HL-60/S4 (cell line): ENCODE results near the gene SLC35D2.
"Not testable (repeated sequence)": the region's sequence is repeated elsewhere in the genome, so short reads cannot be mapped to it uniquely, and the experiment has no call there.

Experiments
- in situ Hi-C: fragments of 300-500 bp; cut with MboI; formaldehyde crosslinking; loops from 2 replicates; pipeline ENCODE4 v1.14.3; 2022; ENCODE audit warnings: low sequenced_read_pairs

The SLC35D2 gene

DNA sequence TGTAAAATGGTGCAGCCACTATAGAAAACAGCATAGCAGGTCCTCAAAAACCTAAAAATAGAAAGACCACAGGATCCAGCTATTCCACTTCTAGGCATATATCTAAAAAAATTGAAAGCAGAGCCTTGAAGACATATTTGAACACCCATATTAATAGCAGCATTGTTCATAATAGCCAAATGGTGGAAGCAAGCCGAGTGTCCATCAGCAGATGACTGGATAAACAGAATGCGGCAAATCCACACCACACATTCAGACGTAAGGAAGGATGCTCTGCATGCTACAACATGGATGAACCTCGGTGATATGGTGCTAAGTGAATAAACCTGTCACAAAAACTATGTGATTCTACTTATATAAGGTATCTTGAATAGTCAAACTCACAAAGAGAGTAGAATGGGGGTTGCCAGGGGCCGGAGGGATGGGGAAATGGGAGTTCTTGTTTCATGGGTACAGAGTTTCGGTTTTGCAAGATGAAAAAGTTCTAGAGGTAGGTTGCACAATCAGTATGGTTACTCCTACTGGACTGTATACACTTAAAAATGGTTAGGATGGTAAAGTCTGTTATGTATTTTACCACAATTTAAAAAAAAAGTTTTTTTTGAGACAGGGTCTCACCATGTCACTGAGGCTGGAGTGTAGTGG lies 64.5 kb downstream of the SLC35D2 start:
- in situ Hi-C loops = no loop called here

DNA sequence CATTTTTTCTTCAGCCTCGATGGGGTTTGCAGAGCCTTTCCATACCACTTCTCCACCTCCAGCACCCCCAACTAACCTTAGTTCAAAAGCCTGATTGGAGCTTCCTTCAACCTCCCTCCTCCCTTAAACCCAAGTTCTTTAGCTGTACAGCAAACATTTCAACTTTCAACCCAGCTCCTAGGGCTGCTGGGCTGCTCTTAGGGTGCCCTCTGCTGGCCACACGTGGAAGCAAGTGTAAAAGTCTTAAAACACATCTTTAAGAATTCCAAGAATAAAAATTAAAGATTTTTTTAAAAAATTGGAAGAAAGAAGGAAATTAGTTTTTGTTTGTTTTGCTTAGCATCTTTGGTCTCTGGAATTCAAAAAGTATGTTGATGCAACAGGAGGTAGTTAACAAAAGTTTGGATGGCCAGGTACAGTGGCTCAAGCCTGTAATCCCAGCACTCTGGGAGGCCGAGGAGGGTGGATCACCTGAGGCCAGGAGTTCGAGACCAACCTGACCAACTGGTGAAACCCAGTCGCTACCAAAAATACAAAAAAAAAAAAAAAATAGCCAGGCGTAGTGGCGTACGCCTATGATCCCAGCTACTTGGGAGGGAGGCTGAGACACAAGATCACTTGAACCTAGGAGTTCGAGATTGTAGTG lies 66.1 kb downstream of the SLC35D2 start:
- in situ Hi-C loops = no loop called here

DNA sequence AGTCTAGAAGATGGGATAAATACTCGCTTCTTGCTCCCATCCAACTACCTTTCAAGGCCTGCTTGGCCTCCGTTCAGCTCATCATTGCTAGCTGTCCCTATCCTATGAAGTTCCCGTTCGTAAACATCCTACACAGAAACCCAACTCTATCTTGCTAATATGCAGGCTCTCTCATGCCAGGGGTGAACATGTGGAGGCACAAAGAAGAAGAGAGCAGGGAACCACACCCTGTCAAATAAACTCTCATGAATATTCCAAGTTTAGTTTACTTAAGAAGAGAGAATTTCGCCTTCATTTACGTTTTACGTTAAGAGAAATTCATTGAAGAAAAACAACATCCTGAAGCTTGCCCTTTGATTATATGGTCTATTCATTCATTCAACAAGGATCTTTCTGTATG lies 73.7 kb downstream of the SLC35D2 start:
- in situ Hi-C loops = no loop called here

DNA sequence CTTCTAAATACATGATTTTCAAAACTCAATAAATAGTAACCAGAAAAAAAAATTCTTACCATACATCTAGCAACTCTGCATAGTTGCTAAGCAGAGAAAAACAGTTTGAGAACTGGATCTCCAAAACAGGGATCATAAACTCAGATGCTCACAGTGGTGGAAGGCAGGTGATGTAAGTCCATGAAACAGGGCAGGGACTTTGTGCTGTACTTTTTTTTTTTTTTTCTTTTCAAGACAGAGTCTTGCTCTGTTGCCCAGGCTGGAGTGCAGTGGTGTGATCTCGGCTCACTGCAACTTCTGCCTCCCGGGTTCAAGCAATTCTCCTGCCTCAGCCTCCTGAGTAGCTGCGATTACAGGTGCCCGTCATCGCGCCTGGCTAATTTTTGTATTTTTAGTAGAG lies 76.6 kb downstream of the SLC35D2 start:
- in situ Hi-C loops = not testable (repeated sequence)

DNA sequence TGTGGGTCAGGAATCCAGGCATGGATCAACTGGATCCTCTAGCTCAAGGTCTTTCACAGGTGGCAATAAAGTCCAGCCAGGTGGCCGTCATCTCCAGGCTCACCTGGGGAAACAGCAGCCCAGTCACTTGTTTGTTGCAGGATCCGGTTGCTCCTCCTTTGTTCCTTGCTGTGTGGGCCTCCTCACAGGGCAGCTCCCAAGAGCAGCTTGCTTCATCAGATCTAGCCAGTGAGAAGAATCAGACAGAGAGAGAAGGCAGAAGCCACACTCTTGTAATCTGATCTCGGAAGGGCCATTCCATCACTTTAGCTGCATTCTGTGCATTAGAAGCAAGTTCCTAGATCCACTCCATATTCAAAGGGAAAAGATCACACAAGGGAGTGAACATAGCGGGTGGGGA lies 78.3 kb downstream of the SLC35D2 start:
- in situ Hi-C loops = no loop called here

DNA sequence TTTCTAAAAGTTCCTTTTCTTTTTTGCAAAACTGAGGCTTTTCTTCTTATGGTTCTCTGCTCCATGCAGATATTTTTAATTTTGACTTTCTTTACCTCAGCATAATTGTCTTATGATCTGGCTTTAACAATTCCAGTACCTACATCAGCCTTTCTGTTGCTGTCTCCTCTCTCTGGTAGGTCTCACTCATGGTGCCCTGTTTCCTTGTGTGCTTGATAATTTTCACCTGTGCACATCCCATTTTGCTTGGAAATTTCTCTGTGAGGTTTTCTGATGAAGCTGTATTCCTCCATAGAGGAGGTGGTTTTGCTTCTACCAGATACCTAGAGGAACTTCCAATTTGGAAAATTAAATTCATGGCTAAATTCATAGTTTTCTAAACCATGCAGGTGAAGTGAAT lies 79.3 kb downstream of the SLC35D2 start:
- in situ Hi-C loops = no loop called here

DNA sequence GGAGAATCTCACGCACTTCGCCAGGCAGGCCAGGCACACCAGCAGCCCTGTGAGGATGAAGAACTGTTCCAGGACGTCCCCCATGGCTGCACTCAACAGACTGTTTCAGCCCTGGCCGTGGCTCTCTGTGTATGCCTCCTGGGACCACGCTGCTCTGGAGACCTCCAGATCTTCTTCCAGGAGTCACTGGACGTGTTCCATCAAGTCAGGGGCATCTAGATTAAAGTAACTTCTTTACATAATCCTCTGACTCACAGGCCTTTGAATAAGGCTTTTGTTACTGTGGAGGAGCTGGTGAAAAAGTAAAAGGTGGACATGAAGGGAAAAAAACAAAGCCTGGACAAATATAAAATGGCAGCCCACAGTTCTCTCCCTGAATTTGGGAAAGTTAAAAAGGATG lies 81.5 kb downstream of the SLC35D2 start, which contains the start of gene HSD17B3:
Gene HSD17B3 (minus strand): TSS at position 156 of the 400 bp plus-strand sequence. CDS start 72 bp downstream, at position 84.
- in situ Hi-C loops = no loop called here

DNA sequence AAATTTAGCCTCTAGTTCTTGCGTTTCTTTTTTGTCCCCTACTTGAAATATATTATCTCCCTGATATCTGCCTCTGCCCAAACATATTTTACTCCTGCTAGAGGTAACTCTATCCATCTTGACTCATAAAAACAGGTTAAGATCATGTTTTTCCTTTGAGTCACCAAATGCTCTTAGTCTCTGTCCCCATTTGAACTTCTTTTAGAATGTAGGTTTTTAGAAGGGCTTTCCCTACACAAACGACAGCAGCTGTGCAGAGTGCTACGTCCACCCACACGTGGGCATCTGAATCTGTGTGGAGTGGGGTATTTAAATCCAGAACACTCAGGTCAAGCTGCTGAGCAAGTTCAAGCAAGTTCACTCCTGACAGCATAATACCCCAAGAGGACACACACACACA lies 83.7 kb downstream of the SLC35D2 start:
- in situ Hi-C loops = no loop called here

DNA sequence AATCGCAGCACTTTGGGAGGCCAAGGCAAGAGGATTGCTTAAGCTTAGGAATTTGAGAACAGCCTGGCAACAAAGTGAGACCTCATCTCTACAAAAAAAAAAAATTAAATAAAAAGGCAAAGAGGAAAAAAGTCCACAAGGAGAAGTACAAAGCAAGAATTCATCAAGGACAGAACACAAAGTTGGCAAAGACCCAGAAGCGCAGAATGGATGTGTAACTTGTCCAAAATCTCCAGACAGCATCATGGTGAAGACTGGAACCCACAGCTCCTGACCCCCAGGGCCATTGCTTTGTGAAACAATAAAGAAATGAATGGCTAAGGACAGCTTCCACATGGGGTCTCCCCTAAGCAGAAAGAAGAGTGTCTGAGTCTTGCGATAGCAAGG lies 89.4 kb downstream of the SLC35D2 start:
- in situ Hi-C loops = no loop called here

DNA sequence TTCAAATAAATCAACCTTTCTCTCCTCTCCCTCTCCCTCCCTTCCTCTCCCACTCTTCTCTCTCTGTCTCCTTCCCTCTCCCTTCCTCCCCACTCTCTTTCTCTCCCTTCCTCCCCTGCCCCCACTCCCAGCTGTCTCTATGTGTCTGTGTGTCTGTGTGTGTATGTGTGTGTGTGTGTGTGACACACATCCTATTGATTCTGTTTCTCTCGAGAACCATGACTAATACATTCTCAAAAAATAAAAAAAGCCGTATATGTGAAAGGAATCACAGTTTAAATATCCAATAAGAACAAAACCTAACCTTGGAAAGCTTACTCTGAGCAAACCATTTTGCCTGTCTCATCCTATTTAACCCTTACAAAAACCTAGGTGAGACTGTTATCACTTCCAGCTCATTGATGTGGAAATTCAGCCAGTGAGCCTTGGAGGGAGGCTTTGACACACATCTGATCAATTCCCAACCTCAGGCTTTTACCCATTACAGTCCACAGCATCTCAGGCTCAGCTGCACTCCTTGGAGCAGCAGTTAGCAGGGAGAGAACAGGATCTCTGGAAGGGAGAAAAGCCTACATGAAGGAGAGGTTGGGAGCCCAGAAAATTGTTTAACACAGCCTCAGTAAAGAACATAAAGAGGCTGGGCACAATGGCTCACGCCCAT lies 89.9 kb downstream of the SLC35D2 start:
- in situ Hi-C loops = no loop called here

DNA sequence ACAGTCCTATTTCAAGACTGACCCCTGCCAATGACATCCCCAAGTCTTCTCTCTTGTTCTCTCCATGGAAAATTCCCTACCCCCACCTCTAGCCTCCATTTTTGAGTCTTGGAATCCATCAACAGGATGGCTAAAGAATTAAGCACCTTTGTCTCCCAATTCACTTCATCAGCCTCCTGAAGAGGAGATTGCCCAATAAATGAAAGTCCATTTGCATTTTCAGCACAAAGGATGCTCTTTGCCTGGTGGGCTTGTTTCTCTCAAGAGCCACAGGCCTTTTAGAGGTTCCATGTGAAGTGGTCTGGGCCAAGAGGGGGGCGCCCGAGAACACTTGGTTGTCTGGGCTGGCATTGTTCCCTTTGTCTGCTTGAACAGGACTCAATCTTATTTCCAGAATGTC lies 94.1 kb downstream of the SLC35D2 start:
- in situ Hi-C loops = no loop called here

DNA sequence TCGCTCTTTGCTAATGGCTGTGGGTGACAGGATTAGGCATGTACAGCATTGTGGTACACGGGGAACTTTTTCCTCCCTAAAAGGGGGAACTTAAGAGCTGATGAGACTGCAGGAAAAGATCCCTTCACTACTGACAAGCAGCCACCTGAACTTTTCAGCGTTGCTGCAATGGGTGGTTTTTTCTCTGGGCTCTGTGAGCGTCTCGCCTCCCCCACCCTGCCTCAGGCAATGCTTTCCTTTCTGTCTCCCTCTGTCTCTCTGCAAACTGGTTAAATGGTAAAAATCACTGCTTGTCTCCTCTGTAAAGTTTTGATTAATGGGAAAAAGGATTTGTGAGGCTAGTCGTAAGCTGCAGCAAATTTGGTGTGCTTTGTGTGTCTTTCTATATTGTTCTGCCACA lies 101.9 kb downstream of the SLC35D2 start:
- in situ Hi-C loops = no loop called here

DNA sequence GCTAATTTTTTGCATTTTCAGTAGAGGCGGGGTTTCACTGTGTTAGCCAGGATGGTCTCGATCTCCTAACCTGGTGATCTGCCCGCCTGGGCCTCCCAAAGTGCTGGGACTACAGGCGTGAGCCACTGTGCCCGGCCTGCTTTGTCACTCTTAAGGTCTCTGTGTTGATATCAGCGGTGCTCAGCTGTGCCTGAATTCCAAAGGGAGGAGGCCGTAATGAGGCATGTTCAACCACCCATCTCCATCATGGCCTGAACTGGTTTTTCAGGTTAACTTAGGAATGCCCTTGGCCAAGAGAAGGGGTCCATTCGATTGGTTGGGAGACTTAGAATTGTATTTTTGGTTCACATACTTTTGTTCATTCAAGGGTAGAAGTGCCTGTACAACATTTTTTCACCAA lies 103.6 kb downstream of the SLC35D2 start:
- in situ Hi-C loops = no loop called here

DNA sequence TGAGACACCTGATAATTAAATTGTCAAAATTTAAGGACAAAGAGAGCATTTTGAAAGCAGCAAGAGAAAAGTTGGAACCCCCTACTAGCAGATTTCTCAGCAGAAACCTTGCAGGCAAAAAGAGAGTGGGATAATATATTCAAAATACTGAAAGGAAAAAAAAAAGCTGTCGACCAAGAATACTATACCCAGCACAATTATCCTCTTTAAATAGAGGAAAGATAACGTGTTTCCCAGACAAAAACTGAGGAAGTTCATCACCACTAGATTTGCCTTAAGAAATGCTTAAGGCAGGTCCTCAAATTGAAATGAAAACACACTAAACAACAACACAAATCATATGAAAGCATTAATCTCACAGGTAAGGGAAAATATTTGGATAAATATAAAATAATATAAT lies 108.6 kb downstream of the SLC35D2 start:
- in situ Hi-C loops = no loop called here
